ENCODE data around the gene RNF220.

DNA sequence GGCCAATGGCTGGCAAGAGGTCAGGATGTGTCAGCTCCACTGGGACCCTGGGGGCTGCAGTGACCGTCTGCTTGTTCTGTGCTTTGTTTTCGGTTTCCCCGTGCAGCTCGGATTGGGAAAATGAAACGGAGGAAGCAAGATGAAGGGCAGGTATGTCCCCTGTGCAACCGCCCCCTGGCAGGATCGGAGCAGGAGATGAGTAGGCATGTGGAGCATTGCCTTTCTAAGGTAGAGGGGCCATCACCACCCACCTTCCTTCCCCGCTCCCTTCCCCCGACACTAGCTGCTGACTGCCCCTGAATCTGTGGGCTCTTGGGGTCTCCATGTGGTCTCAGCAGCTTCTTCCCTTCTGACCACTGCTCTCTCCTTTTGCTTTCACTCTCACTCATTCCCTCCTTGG, 230.4 kb downstream of the RNF220 start:
- TF ChIP-seq, protein P1, sequence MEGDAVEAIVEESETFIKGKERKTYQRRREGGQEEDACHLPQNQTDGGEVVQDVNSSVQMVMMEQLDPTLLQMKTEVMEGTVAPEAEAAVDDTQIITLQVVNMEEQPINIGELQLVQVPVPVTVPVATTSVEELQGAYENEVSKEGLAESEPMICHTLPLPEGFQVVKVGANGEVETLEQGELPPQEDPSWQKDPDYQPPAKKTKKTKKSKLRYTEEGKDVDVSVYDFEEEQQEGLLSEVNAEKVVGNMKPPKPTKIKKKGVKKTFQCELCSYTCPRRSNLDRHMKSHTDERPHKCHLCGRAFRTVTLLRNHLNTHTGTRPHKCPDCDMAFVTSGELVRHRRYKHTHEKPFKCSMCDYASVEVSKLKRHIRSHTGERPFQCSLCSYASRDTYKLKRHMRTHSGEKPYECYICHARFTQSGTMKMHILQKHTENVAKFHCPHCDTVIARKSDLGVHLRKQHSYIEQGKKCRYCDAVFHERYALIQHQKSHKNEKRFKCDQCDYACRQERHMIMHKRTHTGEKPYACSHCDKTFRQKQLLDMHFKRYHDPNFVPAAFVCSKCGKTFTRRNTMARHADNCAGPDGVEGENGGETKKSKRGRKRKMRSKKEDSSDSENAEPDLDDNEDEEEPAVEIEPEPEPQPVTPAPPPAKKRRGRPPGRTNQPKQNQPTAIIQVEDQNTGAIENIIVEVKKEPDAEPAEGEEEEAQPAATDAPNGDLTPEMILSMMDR (IDR thresholded peaks at IDR 0.05), result no peak
- no peak for TF ChIP-seq POLR2A (IDR thresholded peaks at IDR 0.05)

Measured in heart left ventricle (tissue), 13 donors.